T-cell (primary cell): Measurements from ENCODE around the gene CNST. TPM values are rescaled to one million over a fixed set of nuclear protein-coding genes. Genes with fewer than 3 reads are reported as not detected.
A peak's percentile ranks its signal among the peaks of the same experiment; 100 is the strongest.
"Not testable (repeated sequence)": the region's sequence is repeated elsewhere in the genome, so short reads cannot be mapped to it uniquely, and the experiment has no call there.

Experiments
- ATAC-seq, 4 experiments: fragments of 200-7000 bp in 3 of 4; fragments of 150-1000 bp in 1 of 4; cut with Tn5 transposase; replicated peaks in 1 of 4; 1 replicate in 3 of 4; 2 replicates in 1 of 4; pipeline ENCODE4 v1.10.0; 2021; ENCODE audit warnings: moderate library complexity in 3 of 4, mild to moderate bottlenecking in 2 of 4, moderate number of reproducible peaks in 1 of 4
- CTCF ChIA-PET, 2 donors: fragments of 300-600 bp; sonication (Branson Sonifier 250); formaldehyde crosslinking; loops; one replicate each; lab custom pipeline; 2022; ENCODE audit warnings: antibody characterized with exemption in 2 of 2; lab: Charles Lee
- POLR2A ChIA-PET, 2 donors: fragments of 300-600 bp; sonication (Branson Sonifier 250); formaldehyde crosslinking; loops; one replicate each; lab custom pipeline; 2022; ENCODE audit warnings: antibody characterized with exemption in 2 of 2; lab: Charles Lee
- DNase-seq, 35 experiments: peaks; one replicate each; pipeline versions ENCODE4 v3.0.0 to v3.0.0-alpha.2; 2013 to 2023
- H3K27ac ChIP-seq: one replicate; pipeline ENCODE4 v1.5.1; 2013; ENCODE audit warnings: low read length
- H3K27me3 ChIP-seq, 2 experiments: replicated peaks in 1 of 2; 1 replicate in 1 of 2; 2 replicates in 1 of 2; pipeline versions ENCODE4 v1.6.1 to v1.7.0; 2013; ENCODE audit warnings: low read length in 1 of 2, mixed read lengths in 1 of 2; ENCODE audit not compliant: control insufficient read depth in 2 of 2, insufficient read depth in 2 of 2; ENCODE audit errors: extremely low read depth in 1 of 2
- H3K36me3 ChIP-seq, 2 donors: 1 replicate in 1 of 2; 2 replicates in 1 of 2; pipeline versions ENCODE4 v1.6.1 to v1.7.0; 2013; ENCODE audit warnings: low read length in 1 of 2; ENCODE audit not compliant: control insufficient read depth in 2 of 2, insufficient read depth in 1 of 2; ENCODE audit errors: extremely low read depth in 1 of 2
- H3K4me1 ChIP-seq, 2 experiments: 1 replicate in 1 of 2; 2 replicates in 1 of 2; pipeline versions ENCODE4 v1.6.1 to v1.7.0; 2013; ENCODE audit warnings: low read length in 2 of 2, mixed read lengths in 1 of 2; ENCODE audit not compliant: insufficient read depth in 2 of 2, control insufficient read depth in 1 of 2; ENCODE audit errors: extremely low read depth in 1 of 2
- H3K4me3 ChIP-seq, 2 donors: 1 replicate in 1 of 2; 2 replicates in 1 of 2; pipeline versions ENCODE4 v1.5.1 to v1.7.0; 2013; ENCODE audit warnings: mild to moderate bottlenecking in 2 of 2, low read length in 1 of 2, moderate library complexity in 1 of 2; ENCODE audit not compliant: control insufficient read depth in 1 of 2; ENCODE audit errors: extremely low read depth in 1 of 2
- H3K9me3 ChIP-seq: 2 replicates; pipeline ENCODE4 v1.7.0; 2013
- H3K27ac Mint-ChIP-seq, 2 donors: one replicate each; pipeline ENCODE4 v1.8.0; 2020 to 2021; ENCODE audit warnings: mild to moderate bottlenecking in 2 of 2, mixed read lengths in 2 of 2
- H3K27me3 Mint-ChIP-seq, 2 donors: one replicate each; pipeline ENCODE4 v1.8.0; 2021 to 2022; ENCODE audit warnings: mixed read lengths in 2 of 2
- H3K36me3 Mint-ChIP-seq: one replicate; pipeline ENCODE4 v1.8.0; 2021; ENCODE audit warnings: mixed read lengths
- H3K4me1 Mint-ChIP-seq, 3 donors: one replicate each; pipeline ENCODE4 v1.8.0; 2020 to 2022; ENCODE audit warnings: mixed read lengths in 3 of 3, mild to moderate bottlenecking in 1 of 3
- H3K4me3 Mint-ChIP-seq, 3 donors: one replicate each; pipeline ENCODE4 v1.8.0; 2020 to 2022; ENCODE audit warnings: mild to moderate bottlenecking in 3 of 3, mixed read lengths in 3 of 3, moderate library complexity in 3 of 3
- H3K9me3 Mint-ChIP-seq, 3 donors: one replicate each; pipeline ENCODE4 v1.8.0; 2020 to 2022; ENCODE audit warnings: mixed read lengths in 3 of 3
- WGBS: methylation state at CpG from one replicate; pipeline ENCODE4 v1.1.5; 2013; ENCODE audit warnings: missing lambda C conversion rate; ENCODE audit not compliant: insufficient coverage; 5-methylcytosine and 5-hydroxymethylcytosine counted together
- total RNA-seq, 35 experiments: library from RNA in 6 of 35; stranded (reverse) in 6 of 35; fragments of 120-200 nt in 1 of 35; gene quantifications; one replicate each; pipeline versions ENCODE4 v1.2.1 to v1.2.4 and lab custom pipeline; 2013 to 2026

Gene CNST
- total RNA-seq, 5 donors from 2014 or later (not counting 1 experiment from before 2014, with no cell fraction given), result 69.0 to 87.3 (median 74.4) TPM

DNA sequence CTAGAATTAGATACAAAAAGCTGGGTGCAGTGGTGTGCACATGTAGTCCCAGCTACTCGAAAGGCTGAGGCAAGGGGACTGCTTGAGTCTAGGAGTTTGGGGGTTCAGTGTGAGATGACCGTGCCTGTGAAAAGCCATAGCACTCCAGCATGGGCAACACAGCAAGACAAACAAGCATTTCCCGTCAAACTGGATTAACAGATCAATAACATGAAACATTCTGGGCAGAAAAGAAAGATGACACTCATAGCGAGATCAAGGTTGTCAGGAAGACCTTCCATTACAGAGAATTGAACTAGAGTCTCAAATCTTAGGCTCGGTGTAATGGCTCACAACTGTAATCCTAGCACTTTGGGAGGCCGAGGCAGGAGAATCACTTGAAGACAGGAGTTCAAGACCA is 14.1 kb upstream of the CNST start:
- Mint-ChIP-seq H3K36me3 (peaks cover 60% of the 10 kb centered on the region), H3K27ac (no peak overlapping the region), H3K27me3 (no peaks in the 10 kb centered on the region), H3K4me1 (peaks cover 0 to 5% (median 0%) of the 10 kb centered on the region in 3 donors), H3K9me3 (no peaks in the 10 kb centered on the region), H3K4me3 (no peak overlapping the region)
- Histone ChIP-seq H3K9me3 (no peaks in the 10 kb centered on the region), H3K27ac (no peak overlapping the region), H3K36me3 (peaks cover 4 to 72% of the 10 kb centered on the region in 2 donors), H3K4me1 (no peaks in the 10 kb centered on the region), H3K27me3 (no peaks in the 10 kb centered on the region), H3K4me3 (no peak overlapping the region)
- DNase-seq (no peak), ATAC-seq (no peak)
- ChIA-PET CTCF (no interaction called here), POLR2A (interaction anchor here in 1 of 2 donors (0.6 kb wide), 1 partner anchor 17 kb away, joined by 3 read pairs; no protein-coding TSS in a partner anchor)
- 87% methylated on average over 4 of the region's 6 CpGs for WGBS

DNA sequence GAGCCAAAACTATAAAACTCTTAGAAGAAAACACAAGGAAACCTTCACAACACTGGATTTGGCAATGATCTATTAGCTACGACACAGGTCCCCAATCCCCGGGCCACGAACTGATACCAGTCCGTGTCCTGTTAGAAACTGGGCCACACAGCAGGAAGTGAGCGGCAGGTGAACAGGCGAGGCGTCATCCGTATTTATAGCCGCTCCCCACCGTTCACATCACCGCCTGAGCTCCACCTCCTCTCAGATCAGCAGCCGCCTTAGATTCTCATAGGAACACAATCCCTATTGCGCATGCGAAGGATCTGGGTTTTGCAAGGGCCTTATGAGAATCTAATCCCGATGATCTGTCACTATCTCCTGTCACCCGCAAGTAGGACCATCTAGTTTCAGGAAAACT is 12.1 kb upstream of the CNST start:
- Histone ChIP-seq H3K4me3 (no peak overlapping the region), H3K27me3 (no peaks in the 10 kb centered on the region), H3K9me3 (no peaks in the 10 kb centered on the region), H3K27ac (no peak overlapping the region), H3K4me1 (no peaks in the 10 kb centered on the region), H3K36me3 (peaks cover 4 to 66% of the 10 kb centered on the region in 2 donors)
- WGBS, result 90% methylated on average over 11 of the region's 16 CpGs
- Mint-ChIP-seq H3K36me3 (peaks cover 63% of the 10 kb centered on the region), H3K9me3 (no peaks in the 10 kb centered on the region), H3K4me1 (peaks cover 1 to 6% (median 5%) of the 10 kb centered on the region in 3 donors), H3K27me3 (no peaks in the 10 kb centered on the region), H3K4me3 (no peak overlapping the region), H3K27ac (no peak overlapping the region)
- ATAC-seq, result no peak
- DNase-seq, result no peak
- CTCF ChIA-PET, result no interaction called here
- POLR2A ChIA-PET, result no interaction called here

DNA sequence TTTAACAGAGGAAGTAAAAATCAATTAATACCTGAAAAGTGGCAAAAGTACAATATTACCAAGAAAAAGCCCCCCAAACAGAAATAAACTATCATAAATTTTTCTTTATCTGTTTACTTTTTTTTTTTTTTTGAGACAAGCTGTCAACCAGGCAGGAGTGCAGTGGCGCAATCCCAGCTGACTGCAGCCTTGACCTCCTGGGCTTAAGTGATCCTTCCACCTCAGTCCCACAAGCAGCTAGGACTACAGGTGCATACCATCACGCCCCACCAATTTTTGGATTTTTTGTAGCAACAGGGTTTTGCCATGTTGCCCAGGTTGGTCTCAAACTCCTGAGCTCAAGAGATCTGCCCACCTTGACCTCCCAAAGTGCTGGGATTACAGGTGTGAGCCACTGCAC is 8.2 kb upstream of the CNST start:
- no peak overlapping the region for H3K4me3 Mint-ChIP-seq
- DNase-seq (no peak), ATAC-seq (no peak)
- H3K9me3 Mint-ChIP-seq, result no peaks in the 10 kb centered on the region
- no peaks in the 10 kb centered on the region for H3K27me3 Mint-ChIP-seq
- CTCF ChIA-PET, result interaction anchor here in 1 of 2 donors (0.6 kb wide), 2 partner anchors 66 to 1676 kb away, joined by 3 read pairs; no protein-coding TSS in a partner anchor
- Histone ChIP-seq H3K27ac (no peak overlapping the region), H3K27me3 (no peaks in the 10 kb centered on the region), H3K4me1 (peaks cover 0 to 4% of the 10 kb centered on the region in 2 experiments), H3K4me3 (no peak overlapping the region), H3K9me3 (no peaks in the 10 kb centered on the region), H3K36me3 (peaks cover 0 to 42% of the 10 kb centered on the region in 2 donors)
- no peak overlapping the region for H3K27ac Mint-ChIP-seq
- WGBS, result 100% methylated on average over 1 of the region's 2 CpGs
- POLR2A ChIA-PET, result interaction anchor here in 1 of 2 donors (0.7 kb wide), 1 partner anchor 26 kb away, joined by 3 read pairs; no protein-coding TSS in a partner anchor
- peaks cover 15 to 18% (median 16%) of the 10 kb centered on the region in 3 donors for H3K4me1 Mint-ChIP-seq
- H3K36me3 Mint-ChIP-seq, result peaks cover 58% of the 10 kb centered on the region

DNA sequence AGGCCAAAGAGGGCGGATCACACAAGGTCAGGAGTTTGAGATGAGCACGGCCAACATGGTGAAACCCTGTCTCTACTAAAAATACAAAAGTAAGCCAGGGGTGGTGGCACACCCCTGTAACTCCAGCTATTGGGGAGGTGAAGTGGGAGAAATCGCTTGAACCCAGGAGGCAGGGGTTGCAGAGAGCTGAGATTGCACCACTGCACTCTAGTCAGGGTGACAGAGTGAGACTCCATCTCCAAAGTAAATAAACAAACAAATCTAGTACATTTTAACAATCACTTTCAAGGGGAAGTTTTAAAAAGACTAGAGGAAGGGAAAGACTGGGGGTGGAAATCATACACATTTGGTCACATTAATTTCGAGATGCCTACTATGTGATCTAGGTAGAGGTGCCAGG is 6.9 kb upstream of the CNST start:
- no peaks in the 10 kb centered on the region for H3K9me3 ChIP-seq
- peaks cover 20 to 23% (median 22%) of the 10 kb centered on the region in 3 donors for H3K4me1 Mint-ChIP-seq
- no CpG with 5 or more reads among the region's 4 CpGs for WGBS
- ATAC-seq (no peak), DNase-seq (no peak)
- no peak overlapping the region for H3K4me3 Mint-ChIP-seq
- H3K36me3 ChIP-seq, result peaks cover 0 to 36% of the 10 kb centered on the region in 2 donors
- CTCF ChIA-PET, result no interaction called here
- H3K36me3 Mint-ChIP-seq, result peaks cover 48% of the 10 kb centered on the region
- H3K27me3 ChIP-seq, result no peaks in the 10 kb centered on the region
- H3K27ac ChIP-seq, result no peak overlapping the region
- peaks cover 3 to 6% of the 10 kb centered on the region in 2 experiments for H3K4me1 ChIP-seq
- no peak overlapping the region for H3K27ac Mint-ChIP-seq
- no peaks in the 10 kb centered on the region for H3K9me3 Mint-ChIP-seq
- POLR2A ChIA-PET, result no interaction called here
- no peak overlapping the region for H3K4me3 ChIP-seq
- H3K27me3 Mint-ChIP-seq, result no peaks in the 10 kb centered on the region

DNA sequence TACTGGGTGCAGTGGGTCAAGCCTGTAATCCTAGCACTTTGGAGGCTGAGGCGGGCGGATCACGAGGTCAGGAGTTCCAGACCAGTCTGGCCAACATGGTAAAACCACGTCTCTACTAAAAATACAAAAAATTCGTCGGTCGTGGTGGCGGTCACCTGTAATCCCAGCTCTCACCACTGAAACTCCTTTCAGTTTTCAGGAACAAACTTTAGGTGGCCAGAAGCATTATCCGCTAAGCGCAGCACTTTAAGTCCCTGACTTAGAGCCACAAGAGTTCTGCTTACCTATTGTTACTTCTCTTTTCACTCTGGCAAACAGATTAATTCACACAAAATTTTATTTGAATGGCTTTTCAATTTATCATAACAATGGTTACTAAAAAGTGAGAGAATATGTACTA is 5.4 kb upstream of the CNST start:
- WGBS, result 89% methylated on average over 10 of the region's 10 CpGs
- H3K27me3 Mint-ChIP-seq, DNase-seq, H3K27ac Mint-ChIP-seq, H3K27ac ChIP-seq, H3K9me3 ChIP-seq, H3K9me3 Mint-ChIP-seq, H3K4me3 ChIP-seq, H3K4me3 Mint-ChIP-seq, ATAC-seq, CTCF ChIA-PET, H3K27me3 ChIP-seq: not testable (repeated sequence)
- peaks cover 29 to 34% (median 34%) of the 10 kb centered on the region in 3 donors for H3K4me1 Mint-ChIP-seq
- POLR2A ChIA-PET, result interaction anchor here in 1 of 2 donors (0.5 kb wide), 1 partner anchor 14 kb away, joined by 7 read pairs; no protein-coding TSS in a partner anchor
- peaks cover 12 to 19% of the 10 kb centered on the region in 2 experiments for H3K4me1 ChIP-seq
- peaks cover 0 to 26% of the 10 kb centered on the region in 2 donors for H3K36me3 ChIP-seq
- H3K36me3 Mint-ChIP-seq, result peaks cover 34% of the 10 kb centered on the region

DNA sequence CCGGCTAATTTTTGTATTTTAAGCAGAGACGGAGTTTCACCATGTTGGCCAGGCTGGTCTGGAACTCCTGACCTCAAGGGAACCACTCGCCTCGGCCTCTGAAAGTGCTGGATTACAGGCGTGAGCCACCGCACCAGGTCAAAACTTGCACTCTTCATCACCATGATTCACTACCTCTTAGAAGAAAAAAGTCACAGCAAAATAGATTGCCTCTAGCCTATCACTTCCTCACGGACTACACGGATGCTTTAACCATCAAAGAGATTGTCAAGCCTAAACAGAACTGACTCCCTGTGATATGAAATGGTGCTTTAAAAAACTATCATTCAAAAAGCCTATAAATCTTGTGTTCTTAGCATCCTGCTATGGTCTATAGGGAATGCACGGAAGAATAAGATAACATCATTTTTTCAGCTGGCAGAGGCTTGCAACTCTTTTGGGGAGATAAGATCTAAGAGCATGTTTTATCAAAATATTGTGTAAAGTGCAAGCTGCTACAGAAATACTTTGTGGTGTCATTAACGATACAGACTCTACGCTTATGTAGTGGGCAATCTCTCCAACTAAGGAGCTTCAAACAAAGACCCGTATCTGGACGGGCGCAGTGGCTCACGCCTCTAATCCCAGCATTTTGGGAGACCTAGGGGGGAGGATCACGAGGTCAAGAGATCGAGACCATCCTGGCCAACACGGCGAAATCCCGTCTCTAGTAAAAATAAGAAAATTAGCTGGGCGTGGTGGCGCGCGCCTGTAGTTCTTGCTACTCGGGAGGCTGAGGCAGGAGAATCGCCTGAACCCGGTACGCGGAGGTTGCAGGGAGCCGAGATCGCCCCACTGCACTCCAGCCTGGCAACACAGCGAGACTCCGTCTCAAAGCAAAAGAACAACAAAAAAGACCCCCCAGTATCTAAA is 1.2 kb upstream of the CNST start:
- DNase-seq, result no peak
- Mint-ChIP-seq H3K4me3 (peak overlapping the region; percentile 97 to 99 (median 98)), H3K27me3 (no peaks in the 10 kb centered on the region), H3K36me3 (peaks cover 6% of the 10 kb centered on the region), H3K4me1 (peaks cover 49 to 52% (median 50%) of the 10 kb centered on the region in 3 donors), H3K9me3 (no peaks in the 10 kb centered on the region), H3K27ac (peak overlapping the region; percentile 83 to 93)
- H3K9me3 ChIP-seq, result no peaks in the 10 kb centered on the region
- H3K36me3 ChIP-seq, result peaks cover 0 to 4% of the 10 kb centered on the region in 2 donors
- peak overlapping the region; percentile 79 for H3K27ac ChIP-seq
- ChIA-PET POLR2A (interaction anchor here in 1 of 2 donors (0.7 kb wide), 2 partner anchors 785 to 1593 kb away, joined by 7 read pairs; no protein-coding TSS in a partner anchor), CTCF (interaction anchor here in 1 of 2 donors (0.6 kb wide), 1 partner anchor 19 kb away, joined by 4 read pairs; no protein-coding TSS in a partner anchor)
- peak overlapping the region; percentile 72 to 96 for H3K4me3 ChIP-seq
- WGBS, result 23% methylated on average over 25 of the region's 33 CpGs
- no peaks in the 10 kb centered on the region for H3K27me3 ChIP-seq
- ATAC-seq, result no peak
- H3K4me1 ChIP-seq, result peaks cover 29 to 40% of the 10 kb centered on the region in 2 experiments
